GM19239 (cell line): ENCODE data around the gene NAA38.
A peak's percentile ranks its signal among the peaks of the same experiment; 100 is the strongest.

ENCODE experiments used
- DNase-seq: peaks from one replicate; pipeline ENCODE4 v3.0.0; 2011; ENCODE audit warnings: low spot score; ENCODE audit not compliant: insufficient read length
- FAIRE-seq: peaks from 2 replicates; lab custom pipeline; 2011; peaks lifted over from hg19 to GRCh38; lab: Jason Lieb, UNC

NAA38 gene

GRCh38 chr17:7842380-7843256 lies 14.7 kb downstream of the NAA38 start:
- FAIRE-seq = peak; percentile 48

GRCh38 chr17:7841915-7842379 lies 15.4 kb downstream of the NAA38 start:
- FAIRE-seq = peak; percentile 94
- no peak for DNase-seq

More at GRCh38 chr17:7842380-7843256, 14.7 kb downstream of the NAA38 start:
- no peak for DNase-seq

GRCh38 chr17:7841396-7841914 lies 15.9 kb downstream of the NAA38 start:
- DNase-seq = no peak
- FAIRE-seq = no peak

GRCh38 chr17:7840875-7841274 lies 16.5 kb downstream of the NAA38 start:
- FAIRE-seq = no peak
- no peak for DNase-seq

- peak; percentile 77 for FAIRE-seq
- DNase-seq = no peak
These were observed 16.9 kb downstream of the NAA38 start for GRCh38 chr17:7840441-7840840.

GRCh38 chr17:7839876-7840261 lies 17.5 kb downstream of the NAA38 start:
- DNase-seq = no peak
- FAIRE-seq = no peak

GRCh38 chr17:7839190-7839875 lies 18.0 kb downstream of the NAA38 start:
- FAIRE-seq (no peak), DNase-seq (no peak)

GRCh38 chr17:7838090-7839075 lies 19.0 kb downstream of the NAA38 start:
- FAIRE-seq = peak; percentile 81
- no peak for DNase-seq

GRCh38 chr17:7837408-7838088 lies 19.8 kb downstream of the NAA38 start:
- FAIRE-seq (peak; percentile 56), DNase-seq (no peak)

- DNase-seq = no peak
- FAIRE-seq = peak; percentile 90
These were observed 20.6 kb downstream of the NAA38 start for GRCh38 chr17:7836596-7837407.

GRCh38 chr17:7835814-7836595 lies 21.4 kb downstream of the NAA38 start:
- DNase-seq (no peak), FAIRE-seq (no peak)

GRCh38 chr17:7834957-7835813 lies 22.2 kb downstream of the NAA38 start:
- FAIRE-seq (peak; percentile 100), DNase-seq (peak; percentile 63)

GRCh38 chr17:7834542-7834956 lies 22.8 kb downstream of the NAA38 start:
- DNase-seq (no peak), FAIRE-seq (no peak)

- FAIRE-seq (peak; percentile 96), DNase-seq (peak; percentile 87)
These were observed 23.4 kb downstream of the NAA38 start, which contains the start of gene KDM6B for GRCh38 chr17:7833795-7834541. KDM6B (plus strand) TSS chr17:7834217; CDS start chr17:7845555, 11,338 bp downstream.

GRCh38 chr17:7833011-7833794 lies 24.2 kb downstream of the NAA38 start:
- DNase-seq = no peak
- FAIRE-seq = no peak
